ENCODE measurements around the gene AMELY.

DNA sequence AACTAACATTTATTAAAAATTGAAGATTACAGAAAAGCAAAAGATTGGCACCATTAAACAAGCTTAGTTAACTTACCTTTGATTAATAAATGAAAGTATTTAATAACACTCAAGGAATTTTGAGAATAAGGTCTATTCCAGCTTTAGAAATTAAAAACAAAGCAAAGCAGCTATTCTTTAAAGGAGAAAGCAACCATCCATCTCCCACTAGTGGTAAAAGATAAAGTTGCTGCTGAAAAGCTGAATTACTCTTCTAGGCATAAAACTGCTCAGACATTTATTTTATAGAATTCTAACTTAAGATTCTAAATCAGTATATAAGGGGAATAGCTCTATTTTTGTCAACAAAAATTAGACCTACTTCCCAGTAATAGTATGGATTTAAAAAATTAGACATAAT is 36.1 kb upstream of the AMELY start:
- TF ChIP-seq, protein P1, sequence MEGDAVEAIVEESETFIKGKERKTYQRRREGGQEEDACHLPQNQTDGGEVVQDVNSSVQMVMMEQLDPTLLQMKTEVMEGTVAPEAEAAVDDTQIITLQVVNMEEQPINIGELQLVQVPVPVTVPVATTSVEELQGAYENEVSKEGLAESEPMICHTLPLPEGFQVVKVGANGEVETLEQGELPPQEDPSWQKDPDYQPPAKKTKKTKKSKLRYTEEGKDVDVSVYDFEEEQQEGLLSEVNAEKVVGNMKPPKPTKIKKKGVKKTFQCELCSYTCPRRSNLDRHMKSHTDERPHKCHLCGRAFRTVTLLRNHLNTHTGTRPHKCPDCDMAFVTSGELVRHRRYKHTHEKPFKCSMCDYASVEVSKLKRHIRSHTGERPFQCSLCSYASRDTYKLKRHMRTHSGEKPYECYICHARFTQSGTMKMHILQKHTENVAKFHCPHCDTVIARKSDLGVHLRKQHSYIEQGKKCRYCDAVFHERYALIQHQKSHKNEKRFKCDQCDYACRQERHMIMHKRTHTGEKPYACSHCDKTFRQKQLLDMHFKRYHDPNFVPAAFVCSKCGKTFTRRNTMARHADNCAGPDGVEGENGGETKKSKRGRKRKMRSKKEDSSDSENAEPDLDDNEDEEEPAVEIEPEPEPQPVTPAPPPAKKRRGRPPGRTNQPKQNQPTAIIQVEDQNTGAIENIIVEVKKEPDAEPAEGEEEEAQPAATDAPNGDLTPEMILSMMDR (conservative IDR thresholded peaks at IDR 0.05), result no peak
- no peak for TF ChIP-seq EZH2 (IDR thresholded peaks at IDR 0.05; ENCODE audit: low read depth)
